Liver (tissue), 9 donors: ENCODE results near the gene TATDN2. TPM values are rescaled to one million over a fixed set of nuclear protein-coding genes. Genes with fewer than 3 reads are reported as not detected.

ENCODE experiments used
- DNase-seq: peaks from one replicate; pipeline ENCODE4 v3.0.0-alpha.2; 2017; ENCODE audit warnings: low spot score
- H3K27ac ChIP-seq, 2 donors: one replicate each; pipeline ENCODE4 v1.7.0; 2013; ENCODE audit warnings: inconsistent platforms in 2 of 2, low read length in 2 of 2, control low read depth in 1 of 2, low read depth in 1 of 2, mild to moderate bottlenecking in 1 of 2
- H3K27me3 ChIP-seq, 4 donors: one replicate each; pipeline versions ENCODE4 v1.6.1 to v1.7.0; 2013; ENCODE audit warnings: low read length in 3 of 4, inconsistent platforms in 1 of 4, mild to moderate bottlenecking in 1 of 4, moderate library complexity in 1 of 4; ENCODE audit not compliant: control insufficient read depth in 4 of 4, insufficient read depth in 4 of 4
- H3K36me3 ChIP-seq, 4 donors: one replicate each; pipeline versions ENCODE4 v1.6.1 to v1.7.0; 2013; ENCODE audit warnings: low read length in 3 of 4, mild to moderate bottlenecking in 3 of 4, low read depth in 1 of 4, moderate library complexity in 1 of 4; ENCODE audit not compliant: control insufficient read depth in 4 of 4, insufficient read depth in 3 of 4
- H3K4me1 ChIP-seq, 4 donors: one replicate each; pipeline versions ENCODE4 v1.6.1 to v1.7.0; 2013; ENCODE audit warnings: low read length in 3 of 4, mild to moderate bottlenecking in 3 of 4, moderate library complexity in 1 of 4; ENCODE audit not compliant: control insufficient read depth in 4 of 4, insufficient read depth in 4 of 4
- H3K4me3 ChIP-seq, 3 donors: one replicate each; pipeline versions ENCODE4 v1.6.1 to v1.7.0; 2013; ENCODE audit warnings: low read length in 3 of 3, control low read depth in 1 of 3, low read depth in 1 of 3, mild to moderate bottlenecking in 1 of 3
- H3K9ac ChIP-seq, 2 donors: one replicate each; pipeline ENCODE4 v1.7.0; 2013; ENCODE audit warnings: low read length in 2 of 2, mild to moderate bottlenecking in 2 of 2, moderate library complexity in 2 of 2, control low read depth in 1 of 2, low read depth in 1 of 2
- H3K9me3 ChIP-seq, 4 donors: one replicate each; pipeline versions ENCODE4 v1.6.1 to v1.7.0; 2013; ENCODE audit warnings: low read length in 3 of 4; ENCODE audit not compliant: control insufficient read depth in 4 of 4
- EGR1 ChIP-seq, 2 donors: IDR thresholded peaks; 2 replicates each; pipeline ENCODE4 v1.6.1; 2016 to 2018; ENCODE audit warnings: antibody characterized with exemption in 2 of 2, low read depth in 2 of 2
- FOXA1 ChIP-seq: IDR thresholded peaks from 2 replicates; pipeline ENCODE4 v1.6.1; 2016; ENCODE audit warnings: antibody characterized with exemption
- FOXA2 ChIP-seq: IDR thresholded peaks from 2 replicates; pipeline ENCODE4 v1.6.1; 2016; ENCODE audit warnings: antibody characterized with exemption
- GABPA ChIP-seq, 2 donors: IDR thresholded peaks in 1 of 2; conservative IDR thresholded peaks in 1 of 2; 2 replicates each; pipeline ENCODE4 v1.6.1; 2016; ENCODE audit warnings: antibody characterized with exemption in 2 of 2, mild to moderate bottlenecking in 1 of 2, moderate library complexity in 1 of 2
- HNF4A ChIP-seq, 2 donors: conservative IDR thresholded peaks; 2 replicates each; pipeline ENCODE4 v1.6.1; 2016; ENCODE audit warnings: antibody characterized with exemption in 2 of 2, mild to moderate bottlenecking in 2 of 2
- HNF4G ChIP-seq: IDR thresholded peaks from 2 replicates; pipeline ENCODE4 v1.6.1; 2016; ENCODE audit warnings: antibody characterized with exemption
- JUND ChIP-seq, 2 donors: IDR thresholded peaks; 2 replicates each; pipeline ENCODE4 v1.6.1; 2016; ENCODE audit warnings: antibody characterized with exemption in 2 of 2
- NR2F2 ChIP-seq: IDR thresholded peaks from 2 replicates; pipeline ENCODE4 v1.6.1; 2016; ENCODE audit warnings: antibody characterized with exemption
- RAD21 ChIP-seq, 2 donors: IDR thresholded peaks; 2 replicates each; pipeline ENCODE4 v1.6.1; 2016; ENCODE audit warnings: antibody characterized with exemption in 2 of 2, mild to moderate bottlenecking in 2 of 2
- RXRA ChIP-seq, 2 donors: IDR thresholded peaks; 2 replicates each; pipeline ENCODE4 v1.6.1; 2017 to 2018; ENCODE audit warnings: antibody characterized with exemption in 2 of 2, mild to moderate bottlenecking in 1 of 2
- SP1 ChIP-seq: IDR thresholded peaks from 2 replicates; pipeline ENCODE4 v1.6.1; 2018; ENCODE audit warnings: antibody characterized with exemption, mild to moderate bottlenecking
- TAF1 ChIP-seq: conservative IDR thresholded peaks from 2 replicates; pipeline ENCODE4 v1.6.1; 2016; ENCODE audit warnings: antibody characterized with exemption, mild to moderate bottlenecking
- YY1 ChIP-seq: IDR thresholded peaks from 2 replicates; pipeline ENCODE4 v1.6.1; 2016; ENCODE audit warnings: antibody characterized with exemption, mild to moderate bottlenecking
- WGBS: extraction: QIAGEN DNeasy Blood & Tissue Kit; methylation state at CpG from one replicate; pipeline ENCODE4 v1.1.7; 2013; 5-methylcytosine and 5-hydroxymethylcytosine counted together
- polyA plus RNA-seq, 2 donors: library from polyadenylated mRNA; stranded (reverse) in 1 of 2; unstranded in 1 of 2; fragments of 200-250 nt in 1 of 2; fragments of >200 nt in 1 of 2; fragmentation: Nextera tagmentation in 1 of 2; extraction: Ambion mirVana in 1 of 2; gene quantifications; one replicate each; pipeline versions ENCODE4 v1.2.1 to v1.2.3, GENCODE V29; 2013 to 2015
- total RNA-seq, 2 donors: library from RNA; depleted of rRNA; stranded (reverse); fragments of >200 nt; gene quantifications; one replicate each; pipeline ENCODE4 v1.2.3, GENCODE V29; 2014
- TF ChIP-seq, protein P1 (sequence below): IDR thresholded peaks from 2 replicates; pipeline ENCODE4 v1.6.1; 2016; ENCODE audit warnings: antibody characterized with exemption, mild to moderate bottlenecking
- TF ChIP-seq, protein P2 (sequence below): fragments of 150-350 bp; IDR thresholded peaks from 2 replicates; pipeline ENCODE4 v1.5.1; 2017; ENCODE audit warnings: improper control_type of control experiment, low read depth, low read length; ENCODE audit not compliant: missing input control
- TF ChIP-seq, protein P3 (sequence below): IDR thresholded peaks from 2 replicates; pipeline ENCODE4 v1.6.1; 2016; ENCODE audit warnings: antibody characterized with exemption
- TF ChIP-seq, protein P4 (sequence below): IDR thresholded peaks from 2 replicates; pipeline ENCODE4 v1.6.1; 2016; ENCODE audit warnings: antibody characterized with exemption
- TF ChIP-seq, protein P5 (sequence below): IDR thresholded peaks from 2 replicates; pipeline ENCODE4 v1.6.1; 2016; ENCODE audit warnings: antibody characterized with exemption
- donor health status: healthy.
- donor health status: healthy.
- donor health status: healthy.
- donor health status: healthy.
- donor health status: healthy.

TATDN2 gene
- total and polyA plus RNA-seq, 4 donors = 3.7 to 14.2 (median 9.0) TPM

DNA sequence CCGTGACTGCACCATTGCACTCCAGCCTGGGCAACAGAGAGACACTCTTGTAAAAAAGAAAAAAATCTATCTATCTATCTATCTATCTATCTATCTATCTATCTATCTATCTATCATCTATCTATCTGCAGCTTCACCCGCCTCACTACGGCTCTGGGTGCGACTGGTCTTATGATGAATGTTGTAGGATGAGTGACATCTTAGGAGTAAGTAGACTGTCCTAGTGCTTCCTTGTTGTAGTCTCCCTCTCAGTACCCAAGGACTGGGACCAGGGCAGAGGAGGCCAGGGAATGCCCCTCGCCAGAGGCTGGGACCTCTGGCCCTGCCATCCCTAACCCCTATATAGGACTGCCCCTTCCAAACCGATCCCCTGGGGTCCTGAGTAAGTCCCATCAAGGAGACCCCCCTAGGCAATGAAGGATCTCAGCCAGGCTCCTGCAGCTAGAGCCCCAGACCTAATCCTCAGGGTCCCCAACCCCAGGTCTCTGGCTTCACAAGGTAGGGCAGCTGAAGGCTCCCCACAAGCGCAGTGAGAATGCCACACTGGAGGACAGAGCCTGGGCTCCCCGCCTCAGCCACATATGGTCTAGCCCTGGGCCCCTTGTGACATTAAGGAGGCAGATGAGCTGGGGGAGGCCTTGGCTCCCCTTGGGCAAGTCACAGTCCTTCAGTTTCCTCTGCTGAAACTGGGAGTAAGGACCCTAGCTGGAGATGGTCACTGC lies 73.5 kb downstream of the TATDN2 start (continued):
- TF ChIP-seq, protein P1, sequence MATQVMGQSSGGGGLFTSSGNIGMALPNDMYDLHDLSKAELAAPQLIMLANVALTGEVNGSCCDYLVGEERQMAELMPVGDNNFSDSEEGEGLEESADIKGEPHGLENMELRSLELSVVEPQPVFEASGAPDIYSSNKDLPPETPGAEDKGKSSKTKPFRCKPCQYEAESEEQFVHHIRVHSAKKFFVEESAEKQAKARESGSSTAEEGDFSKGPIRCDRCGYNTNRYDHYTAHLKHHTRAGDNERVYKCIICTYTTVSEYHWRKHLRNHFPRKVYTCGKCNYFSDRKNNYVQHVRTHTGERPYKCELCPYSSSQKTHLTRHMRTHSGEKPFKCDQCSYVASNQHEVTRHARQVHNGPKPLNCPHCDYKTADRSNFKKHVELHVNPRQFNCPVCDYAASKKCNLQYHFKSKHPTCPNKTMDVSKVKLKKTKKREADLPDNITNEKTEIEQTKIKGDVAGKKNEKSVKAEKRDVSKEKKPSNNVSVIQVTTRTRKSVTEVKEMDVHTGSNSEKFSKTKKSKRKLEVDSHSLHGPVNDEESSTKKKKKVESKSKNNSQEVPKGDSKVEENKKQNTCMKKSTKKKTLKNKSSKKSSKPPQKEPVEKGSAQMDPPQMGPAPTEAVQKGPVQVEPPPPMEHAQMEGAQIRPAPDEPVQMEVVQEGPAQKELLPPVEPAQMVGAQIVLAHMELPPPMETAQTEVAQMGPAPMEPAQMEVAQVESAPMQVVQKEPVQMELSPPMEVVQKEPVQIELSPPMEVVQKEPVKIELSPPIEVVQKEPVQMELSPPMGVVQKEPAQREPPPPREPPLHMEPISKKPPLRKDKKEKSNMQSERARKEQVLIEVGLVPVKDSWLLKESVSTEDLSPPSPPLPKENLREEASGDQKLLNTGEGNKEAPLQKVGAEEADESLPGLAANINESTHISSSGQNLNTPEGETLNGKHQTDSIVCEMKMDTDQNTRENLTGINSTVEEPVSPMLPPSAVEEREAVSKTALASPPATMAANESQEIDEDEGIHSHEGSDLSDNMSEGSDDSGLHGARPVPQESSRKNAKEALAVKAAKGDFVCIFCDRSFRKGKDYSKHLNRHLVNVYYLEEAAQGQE = no peak
- no peak for TF ChIP-seq NR2F2
- TF ChIP-seq HNF4A (conservative IDR thresholded peaks at IDR 0.05) = no peak
- TF ChIP-seq TAF1 = no peak

DNA sequence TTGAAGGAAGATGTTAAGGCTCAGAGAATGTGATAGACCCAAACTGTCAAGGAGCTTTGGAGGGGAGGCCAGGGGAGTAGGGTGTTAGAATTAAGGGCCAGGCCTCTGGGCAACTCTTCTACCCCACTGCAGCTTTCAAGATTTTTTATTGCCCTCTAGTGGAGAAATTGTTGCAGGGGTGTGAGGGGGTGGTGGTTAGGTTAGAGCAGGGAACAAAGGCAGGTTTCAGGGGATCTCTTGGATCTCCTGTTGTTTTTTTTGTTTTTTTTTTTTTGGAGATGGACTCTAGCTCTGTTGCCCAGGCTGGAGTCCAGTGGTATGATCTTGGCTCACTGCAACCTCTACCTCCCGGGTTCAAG lies 74.1 kb downstream of the TATDN2 start:
- Histone ChIP-seq H3K9ac (no peak overlapping the region), H3K4me1 (peaks cover 6 to 29% (median 27%) of the 10 kb centered on the region in 4 donors), H3K27me3 (no peaks in the 10 kb centered on the region), H3K4me3 (no peak overlapping the region), H3K27ac (no peak overlapping the region), H3K9me3 (no peaks in the 10 kb centered on the region), H3K36me3 (peaks cover 0 to 8% (median 7%) of the 10 kb centered on the region in 4 donors)
- TF ChIP-seq FOXA1 = no peak
- TF ChIP-seq, protein P2, sequence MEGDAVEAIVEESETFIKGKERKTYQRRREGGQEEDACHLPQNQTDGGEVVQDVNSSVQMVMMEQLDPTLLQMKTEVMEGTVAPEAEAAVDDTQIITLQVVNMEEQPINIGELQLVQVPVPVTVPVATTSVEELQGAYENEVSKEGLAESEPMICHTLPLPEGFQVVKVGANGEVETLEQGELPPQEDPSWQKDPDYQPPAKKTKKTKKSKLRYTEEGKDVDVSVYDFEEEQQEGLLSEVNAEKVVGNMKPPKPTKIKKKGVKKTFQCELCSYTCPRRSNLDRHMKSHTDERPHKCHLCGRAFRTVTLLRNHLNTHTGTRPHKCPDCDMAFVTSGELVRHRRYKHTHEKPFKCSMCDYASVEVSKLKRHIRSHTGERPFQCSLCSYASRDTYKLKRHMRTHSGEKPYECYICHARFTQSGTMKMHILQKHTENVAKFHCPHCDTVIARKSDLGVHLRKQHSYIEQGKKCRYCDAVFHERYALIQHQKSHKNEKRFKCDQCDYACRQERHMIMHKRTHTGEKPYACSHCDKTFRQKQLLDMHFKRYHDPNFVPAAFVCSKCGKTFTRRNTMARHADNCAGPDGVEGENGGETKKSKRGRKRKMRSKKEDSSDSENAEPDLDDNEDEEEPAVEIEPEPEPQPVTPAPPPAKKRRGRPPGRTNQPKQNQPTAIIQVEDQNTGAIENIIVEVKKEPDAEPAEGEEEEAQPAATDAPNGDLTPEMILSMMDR = peak; percentile 49
- no peak for TF ChIP-seq YY1
- TF ChIP-seq RAD21 (IDR thresholded peaks at IDR 0.05) = peak; percentile 59 to 76
- TF ChIP-seq HNF4A (conservative IDR thresholded peaks at IDR 0.05) = no peak
- TF ChIP-seq, protein P3, sequence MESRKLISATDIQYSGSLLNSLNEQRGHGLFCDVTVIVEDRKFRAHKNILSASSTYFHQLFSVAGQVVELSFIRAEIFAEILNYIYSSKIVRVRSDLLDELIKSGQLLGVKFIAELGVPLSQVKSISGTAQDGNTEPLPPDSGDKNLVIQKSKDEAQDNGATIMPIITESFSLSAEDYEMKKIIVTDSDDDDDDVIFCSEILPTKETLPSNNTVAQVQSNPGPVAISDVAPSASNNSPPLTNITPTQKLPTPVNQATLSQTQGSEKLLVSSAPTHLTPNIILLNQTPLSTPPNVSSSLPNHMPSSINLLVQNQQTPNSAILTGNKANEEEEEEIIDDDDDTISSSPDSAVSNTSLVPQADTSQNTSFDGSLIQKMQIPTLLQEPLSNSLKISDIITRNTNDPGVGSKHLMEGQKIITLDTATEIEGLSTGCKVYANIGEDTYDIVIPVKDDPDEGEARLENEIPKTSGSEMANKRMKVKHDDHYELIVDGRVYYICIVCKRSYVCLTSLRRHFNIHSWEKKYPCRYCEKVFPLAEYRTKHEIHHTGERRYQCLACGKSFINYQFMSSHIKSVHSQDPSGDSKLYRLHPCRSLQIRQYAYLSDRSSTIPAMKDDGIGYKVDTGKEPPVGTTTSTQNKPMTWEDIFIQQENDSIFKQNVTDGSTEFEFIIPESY = no peak
- no peak for TF ChIP-seq GABPA (IDR thresholded peaks at IDR 0.05 in 1 of 2, conservative IDR thresholded peaks at IDR 0.05 in 1 of 2)
- no peak for TF ChIP-seq SP1
- WGBS = 85% methylated on average over 1 of the region's 1 CpG
- DNase-seq = no peak

DNA sequence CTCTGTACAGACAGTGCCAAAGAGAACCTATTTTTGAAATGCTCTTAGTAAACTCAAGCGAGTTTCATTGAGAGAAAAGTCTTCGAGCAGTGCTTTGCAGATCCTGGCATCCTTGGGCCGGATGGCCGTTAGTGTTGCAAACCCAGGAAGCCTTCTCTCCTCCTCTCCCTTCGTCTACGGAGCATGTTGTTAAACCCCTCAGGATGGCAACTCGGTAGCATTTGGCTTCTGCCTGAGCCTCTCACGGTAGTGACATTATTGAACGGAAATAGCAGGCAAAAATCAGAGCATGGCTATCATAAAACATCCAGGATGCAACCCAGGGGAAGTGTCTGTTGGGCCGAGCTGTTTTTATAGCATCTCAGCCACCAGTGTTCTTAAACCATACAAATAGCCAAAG lies 79.3 kb downstream of the TATDN2 start:
- Histone ChIP-seq H3K9me3 (no peaks in the 10 kb centered on the region), H3K4me1 (no peaks in the 10 kb centered on the region), H3K27me3 (no peaks in the 10 kb centered on the region), H3K27ac (no peak overlapping the region), H3K9ac (no peak overlapping the region), H3K4me3 (no peak overlapping the region), H3K36me3 (peaks cover 5 to 15% (median 10%) of the 10 kb centered on the region in 4 donors)
- DNase-seq = no peak
- WGBS = 77% methylated on average over 10 of the region's 10 CpGs
- TF ChIP-seq, protein P3 = no peak
- TF ChIP-seq FOXA1 = no peak
- no peak for TF ChIP-seq GABPA (IDR thresholded peaks at IDR 0.05 in 1 of 2, conservative IDR thresholded peaks at IDR 0.05 in 1 of 2)
- TF ChIP-seq HNF4G = no peak
- TF ChIP-seq NR2F2 = no peak
- TF ChIP-seq RXRA (IDR thresholded peaks at IDR 0.05) = no peak
- TF ChIP-seq FOXA2 = no peak
- no peak for TF ChIP-seq HNF4A (conservative IDR thresholded peaks at IDR 0.05)
- TF ChIP-seq EGR1 (IDR thresholded peaks at IDR 0.05; ENCODE audit: low read depth in 2 of 2) = no peak
- no peak for TF ChIP-seq SP1
- TF ChIP-seq, protein P4, sequence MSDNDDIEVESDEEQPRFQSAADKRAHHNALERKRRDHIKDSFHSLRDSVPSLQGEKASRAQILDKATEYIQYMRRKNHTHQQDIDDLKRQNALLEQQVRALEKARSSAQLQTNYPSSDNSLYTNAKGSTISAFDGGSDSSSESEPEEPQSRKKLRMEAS = no peak
- TF ChIP-seq JUND (IDR thresholded peaks at IDR 0.05) = no peak
- TF ChIP-seq, protein P5, sequence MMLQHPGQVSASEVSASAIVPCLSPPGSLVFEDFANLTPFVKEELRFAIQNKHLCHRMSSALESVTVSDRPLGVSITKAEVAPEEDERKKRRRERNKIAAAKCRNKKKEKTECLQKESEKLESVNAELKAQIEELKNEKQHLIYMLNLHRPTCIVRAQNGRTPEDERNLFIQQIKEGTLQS = no peak
